B cell (primary cell): ENCODE data around the gene VILL. TPM values are rescaled to one million over a fixed set of nuclear protein-coding genes. Genes with fewer than 3 reads are reported as not detected.

Source experiments
- ATAC-seq: fragments of 200-7000 bp; cut with Tn5 transposase; one replicate; pipeline ENCODE4 v1.10.0; 2021; ENCODE audit warnings: low read depth, mild to moderate bottlenecking, moderate number of reproducible peaks, moderate library complexity
- CTCF ChIA-PET: fragments of 350-600 bp; sonication (Branson Sonifier 250); formaldehyde crosslinking; loops from one replicate; lab custom pipeline; 2021; ENCODE audit warnings: antibody characterized with exemption, inconsistent platforms; lab: Charles Lee
- POLR2A ChIA-PET: fragments of 350-600 bp; sonication (Branson Sonifier 250); formaldehyde crosslinking; loops from one replicate; lab custom pipeline; 2021; ENCODE audit warnings: antibody characterized with exemption; lab: Charles Lee
- DNase-seq: peaks from one replicate; pipeline ENCODE4 v3.0.0; 2013
- H2AFZ ChIP-seq: 2 replicates; pipeline ENCODE4 v1.6.1; 2012; ENCODE audit warnings: mild to moderate bottlenecking, low read depth, low read length; ENCODE audit not compliant: insufficient read depth, poor library complexity, severe bottlenecking
- H3K27ac ChIP-seq, 2 donors: 1 replicate in 1 of 2; 2 replicates in 1 of 2; pipeline ENCODE4 v1.5.1; 2012 to 2013; ENCODE audit warnings: low read length in 2 of 2, mild to moderate bottlenecking in 2 of 2, moderate library complexity in 1 of 2
- H3K27me3 ChIP-seq, 4 experiments: fragments of 200-600 bp in 1 of 4; sonication (generic) in 1 of 4; replicated peaks in 1 of 4; 1 replicate in 2 of 4; 2 replicates in 2 of 4; pipeline versions ENCODE4 v1.6.1 to v1.7.0; 2013 to 2016; ENCODE audit warnings: low read length in 3 of 4, mild to moderate bottlenecking in 2 of 4, mixed read lengths in 1 of 4, moderate library complexity in 1 of 4; ENCODE audit not compliant: insufficient read depth in 4 of 4, control insufficient read depth in 3 of 4; ENCODE audit errors: control extremely low read depth in 1 of 4
- H3K36me3 ChIP-seq, 2 experiments: replicated peaks in 1 of 2; 1 replicate in 1 of 2; 2 replicates in 1 of 2; pipeline versions ENCODE4 v1.6.1 to v1.7.1; 2013; ENCODE audit warnings: low read length in 1 of 2; ENCODE audit not compliant: insufficient read depth in 2 of 2, control insufficient read depth in 1 of 2; ENCODE audit errors: control extremely low read depth in 1 of 2, extremely low read depth in 1 of 2
- H3K4me1 ChIP-seq, 2 donors: fragments of 200-600 bp in 1 of 2; sonication (generic) in 1 of 2; 1 replicate in 1 of 2; 2 replicates in 1 of 2; pipeline versions ENCODE4 v1.5.1 to v1.6.1; 2013 to 2017; ENCODE audit warnings: low read length in 2 of 2; ENCODE audit not compliant: control insufficient read depth in 2 of 2, insufficient read depth in 2 of 2
- H3K4me2 ChIP-seq: replicated peaks from 2 replicates; pipeline ENCODE3; 2012; ENCODE audit warnings: mild to moderate bottlenecking, low read depth, low read length; ENCODE audit not compliant: poor library complexity, severe bottlenecking
- H3K4me3 ChIP-seq, 5 experiments: fragments of 200-600 bp in 1 of 5; sonication (generic) in 1 of 5; 1 replicate in 3 of 5; 2 replicates in 2 of 5; pipeline versions ENCODE4 v1.5.1 to v1.7.0; 2011 to 2016; ENCODE audit warnings: low read length in 4 of 5, mild to moderate bottlenecking in 4 of 5, low read depth in 2 of 5, control low read depth in 1 of 5, moderate library complexity in 1 of 5; ENCODE audit not compliant: insufficient read depth in 1 of 5; ENCODE audit errors: control extremely low read depth in 1 of 5, extremely low read depth in 1 of 5
- H3K79me2 ChIP-seq: fragments of 200-600 bp; sonication (generic); one replicate; pipeline ENCODE4 v1.6.0; 2016; ENCODE audit warnings: low read length; ENCODE audit not compliant: control insufficient read depth, insufficient read depth
- H3K9ac ChIP-seq: fragments of 200-600 bp; sonication (generic); 2 replicates; pipeline ENCODE4 v1.6.1; 2017; ENCODE audit warnings: mild to moderate bottlenecking, low read length, moderate library complexity
- H3K9me3 ChIP-seq, 3 donors: one replicate each; pipeline versions ENCODE4 v1.6.1 to v1.7.1; 2013; ENCODE audit warnings: low read length in 2 of 3; ENCODE audit not compliant: control insufficient read depth in 2 of 3, insufficient read depth in 1 of 3; ENCODE audit errors: control extremely low read depth in 1 of 3
- H4K20me1 ChIP-seq: 2 replicates; pipeline ENCODE4 v1.6.0; 2012; ENCODE audit warnings: mild to moderate bottlenecking, low read length; ENCODE audit not compliant: insufficient read depth, control insufficient read depth, poor library complexity, severe bottlenecking
- H3K27ac Mint-ChIP-seq: one replicate; pipeline ENCODE4 v1.8.0; 2021; ENCODE audit warnings: mixed read lengths
- H3K27me3 Mint-ChIP-seq: one replicate; pipeline ENCODE4 v1.8.0; 2021; ENCODE audit warnings: mixed read lengths
- H3K4me1 Mint-ChIP-seq: one replicate; pipeline ENCODE4 v1.8.0; 2021; ENCODE audit warnings: mixed read lengths
- H3K4me3 Mint-ChIP-seq: one replicate; pipeline ENCODE4 v1.8.0; 2021; ENCODE audit warnings: mixed read lengths
- H3K9me3 Mint-ChIP-seq: one replicate; pipeline ENCODE4 v1.8.0; 2022; ENCODE audit warnings: mixed read lengths; ENCODE audit not compliant: insufficient read depth
- EZH2 ChIP-seq: IDR thresholded peaks from 2 replicates; pipeline ENCODE4 v1.6.1; 2012; ENCODE audit warnings: borderline replicate concordance, low read depth, mild to moderate bottlenecking, moderate library complexity, low read length; ENCODE audit not compliant: insufficient read depth, poor library complexity, severe bottlenecking
- WGBS: methylation state at CpG from one replicate; pipeline ENCODE4 v1.1.5; 2013; ENCODE audit warnings: missing lambda C conversion rate; ENCODE audit not compliant: insufficient coverage; 5-methylcytosine and 5-hydroxymethylcytosine counted together
- intact Hi-C: fragments of 100-400 bp; cut with micrococcal nuclease; formaldehyde crosslinking; loops from one replicate; pipeline ENCODE4 v1.10.0; 2022
- polyA plus RNA-seq: library from polyadenylated mRNA; depleted of rRNA; stranded (reverse); fragments of >200 nt; gene quantifications from 2 replicates; pipeline ENCODE4 v1.2.3, GENCODE V29; 2012
- total RNA-seq, 2 donors: library from RNA; stranded (reverse); fragments of 120-200 nt in 1 of 2; gene quantifications; 1 replicate in 1 of 2; 2 replicates in 1 of 2; pipeline versions ENCODE4 v1.2.3 to v1.2.4, GENCODE V29; 2013 to 2022
- TF ChIP-seq, protein P1 (sequence below): fragments of 200-600 bp; IDR thresholded peaks from one replicate; pipeline ENCODE4 v1.8.0; 2022; ENCODE audit warnings: antibody characterized with exemption, mild to moderate bottlenecking

VILL gene
- total and polyA plus RNA-seq, 2 donors (not counting 1 experiment from before 2014, with no cell fraction given), result 35.2 to 46.4 TPM

- H3K4me1 Mint-ChIP-seq, result peaks cover 30% of the 10 kb centered on the region
- ChIA-PET CTCF (interaction anchor here (2.0 to 2.4 kb wide), 2 partner anchors 10 to 32 kb away, joined by 7 to 8 read pairs; partner anchors contain the start of gene DLEC1), POLR2A (interaction anchor here (1.2 kb wide), 1 partner anchor 10 kb away, joined by 4 read pairs; the partner anchor contains the start of gene DLEC1)
- H3K4me3 ChIP-seq, result peak overlapping the region in 4 of 5 experiments; percentile 37 to 56 (median 50)
- H3K27ac ChIP-seq, result no peak overlapping the region
- H3K4me1 ChIP-seq, result peaks cover 26 to 39% of the 10 kb centered on the region in 2 donors
- H3K9ac ChIP-seq, result peak overlapping the region; percentile 56
- TF ChIP-seq EZH2, result no peak
- TF ChIP-seq, protein P1, sequence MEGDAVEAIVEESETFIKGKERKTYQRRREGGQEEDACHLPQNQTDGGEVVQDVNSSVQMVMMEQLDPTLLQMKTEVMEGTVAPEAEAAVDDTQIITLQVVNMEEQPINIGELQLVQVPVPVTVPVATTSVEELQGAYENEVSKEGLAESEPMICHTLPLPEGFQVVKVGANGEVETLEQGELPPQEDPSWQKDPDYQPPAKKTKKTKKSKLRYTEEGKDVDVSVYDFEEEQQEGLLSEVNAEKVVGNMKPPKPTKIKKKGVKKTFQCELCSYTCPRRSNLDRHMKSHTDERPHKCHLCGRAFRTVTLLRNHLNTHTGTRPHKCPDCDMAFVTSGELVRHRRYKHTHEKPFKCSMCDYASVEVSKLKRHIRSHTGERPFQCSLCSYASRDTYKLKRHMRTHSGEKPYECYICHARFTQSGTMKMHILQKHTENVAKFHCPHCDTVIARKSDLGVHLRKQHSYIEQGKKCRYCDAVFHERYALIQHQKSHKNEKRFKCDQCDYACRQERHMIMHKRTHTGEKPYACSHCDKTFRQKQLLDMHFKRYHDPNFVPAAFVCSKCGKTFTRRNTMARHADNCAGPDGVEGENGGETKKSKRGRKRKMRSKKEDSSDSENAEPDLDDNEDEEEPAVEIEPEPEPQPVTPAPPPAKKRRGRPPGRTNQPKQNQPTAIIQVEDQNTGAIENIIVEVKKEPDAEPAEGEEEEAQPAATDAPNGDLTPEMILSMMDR, result no peak
- no peaks in the 10 kb centered on the region for H3K79me2 ChIP-seq
- peak overlapping the region; percentile 88 for H3K4me2 ChIP-seq
- H2AFZ ChIP-seq, result no peak overlapping the region
- no peak for ATAC-seq
- no peaks in the 10 kb centered on the region for H3K36me3 ChIP-seq
- no peaks in the 10 kb centered on the region for H3K9me3 Mint-ChIP-seq
- peaks cover 0 to 56% (median 20%) of the 10 kb centered on the region in 4 experiments for H3K27me3 ChIP-seq
- no peaks in the 10 kb centered on the region for H4K20me1 ChIP-seq
- peak overlapping the region; percentile 69 for H3K4me3 Mint-ChIP-seq
- peaks cover 38% of the 10 kb centered on the region for H3K27me3 Mint-ChIP-seq
- WGBS, result 39% methylated on average over 35 of the region's 45 CpGs
- peaks cover 0 to 19% (median 0%) of the 10 kb centered on the region in 3 donors for H3K9me3 ChIP-seq
- DNase-seq, result no peak
- H3K27ac Mint-ChIP-seq, result peak overlapping the region; percentile 6
- intact Hi-C loops, result no loop called here
Measured at GRCh38 chr3:38028621-38029361, 38.2 kb downstream of the VILL start.
